ENCODE data around the gene CAMK2D. TPM values are rescaled to one million over a fixed set of nuclear protein-coding genes. Genes with fewer than 3 reads are reported as not detected.

Gene CAMK2D
- total and polyA plus RNA-seq, 10 donors, result 5.9 to 44.2 (median 33.3) TPM

DNA sequence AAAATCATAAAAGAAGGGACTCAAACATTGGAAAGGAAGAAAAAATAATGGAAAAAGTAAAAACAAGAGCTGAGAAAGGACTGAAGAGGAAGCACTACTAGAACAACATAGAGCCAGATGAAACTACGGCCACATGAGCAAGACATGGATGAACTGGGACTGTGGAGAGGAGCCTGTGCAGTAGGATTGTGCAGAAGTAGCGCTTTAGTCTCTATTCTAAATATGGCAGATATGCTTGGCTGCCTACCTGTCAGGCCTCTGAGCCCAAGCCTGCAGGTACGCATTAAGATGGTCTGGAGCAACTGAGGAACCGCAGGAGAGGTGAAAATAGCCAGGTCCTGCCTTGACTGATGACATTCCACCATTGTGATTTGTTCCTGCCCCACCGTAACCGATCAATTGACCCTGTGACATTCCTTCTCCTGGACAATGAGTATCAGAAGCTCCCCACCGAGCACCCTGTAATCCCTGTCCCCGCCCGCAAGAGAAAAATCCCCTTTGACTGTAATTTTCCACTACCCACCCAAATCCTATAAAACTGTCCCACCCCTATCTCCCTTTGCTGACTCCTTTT, 154.3 kb downstream of the CAMK2D start:
- Histone ChIP-seq H3K27me3 (replicated peaks in 1 of 7) (no peaks in the 10 kb centered on the region), H3K36me3 (peaks cover 0 to 20% (median 0%) of the 10 kb centered on the region in 6 donors), H3K4me1 (peaks cover 0 to 41% (median 0%) of the 10 kb centered on the region in 6 donors), H3K9me3 (no peaks in the 10 kb centered on the region), H3K27ac (no peak overlapping the region), H3K4me3 (no peak overlapping the region)
- DNase-seq, result no peak
- intact Hi-C loops (cut with DNase I; ENCODE audit: low total_unique reads), result no loop called here
- WGBS, 5 donors, result 90 to 99% (median 93%) methylated on average over 9 of the region's 9 CpGs
- TF ChIP-seq POLR2AphosphoS5 (IDR thresholded peaks at IDR 0.05) (no peak), POLR2A (IDR thresholded peaks at IDR 0.05) (no peak)
- TF ChIP-seq, protein P1, sequence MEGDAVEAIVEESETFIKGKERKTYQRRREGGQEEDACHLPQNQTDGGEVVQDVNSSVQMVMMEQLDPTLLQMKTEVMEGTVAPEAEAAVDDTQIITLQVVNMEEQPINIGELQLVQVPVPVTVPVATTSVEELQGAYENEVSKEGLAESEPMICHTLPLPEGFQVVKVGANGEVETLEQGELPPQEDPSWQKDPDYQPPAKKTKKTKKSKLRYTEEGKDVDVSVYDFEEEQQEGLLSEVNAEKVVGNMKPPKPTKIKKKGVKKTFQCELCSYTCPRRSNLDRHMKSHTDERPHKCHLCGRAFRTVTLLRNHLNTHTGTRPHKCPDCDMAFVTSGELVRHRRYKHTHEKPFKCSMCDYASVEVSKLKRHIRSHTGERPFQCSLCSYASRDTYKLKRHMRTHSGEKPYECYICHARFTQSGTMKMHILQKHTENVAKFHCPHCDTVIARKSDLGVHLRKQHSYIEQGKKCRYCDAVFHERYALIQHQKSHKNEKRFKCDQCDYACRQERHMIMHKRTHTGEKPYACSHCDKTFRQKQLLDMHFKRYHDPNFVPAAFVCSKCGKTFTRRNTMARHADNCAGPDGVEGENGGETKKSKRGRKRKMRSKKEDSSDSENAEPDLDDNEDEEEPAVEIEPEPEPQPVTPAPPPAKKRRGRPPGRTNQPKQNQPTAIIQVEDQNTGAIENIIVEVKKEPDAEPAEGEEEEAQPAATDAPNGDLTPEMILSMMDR (IDR thresholded peaks at IDR 0.05 in 8 of 11, conservative IDR thresholded peaks at IDR 0.05 in 3 of 11), result no peak

DNA sequence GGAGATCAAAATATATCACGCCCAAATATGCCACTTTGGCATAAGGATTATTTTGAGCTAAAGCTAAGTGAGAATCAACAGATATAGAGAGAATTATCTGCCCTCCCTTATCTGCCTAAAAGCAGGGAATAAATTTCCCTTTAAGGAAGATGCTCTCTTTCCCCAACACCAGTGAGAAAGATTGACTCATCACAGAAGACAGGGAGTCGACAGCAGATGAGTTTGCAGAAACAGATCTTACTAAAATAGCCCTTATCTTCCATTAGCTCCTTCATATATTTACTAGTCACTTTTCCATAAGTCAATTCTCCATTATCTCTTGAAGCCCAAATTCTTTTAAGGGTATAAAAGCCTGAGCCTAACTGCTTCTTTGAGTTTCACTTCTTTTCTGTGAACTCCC, 156.6 kb downstream of the CAMK2D start:
- no peak for DNase-seq
- H3K27ac ChIP-seq, result no peak overlapping the region
- H3K36me3 ChIP-seq, result peaks cover 0 to 20% (median 0%) of the 10 kb centered on the region in 6 donors
- H3K27me3 ChIP-seq (replicated peaks in 1 of 7), result no peaks in the 10 kb centered on the region
- TF ChIP-seq POLR2A (IDR thresholded peaks at IDR 0.05) (no peak), POLR2AphosphoS5 (IDR thresholded peaks at IDR 0.05) (no peak)
- TF ChIP-seq, protein P1 (IDR thresholded peaks at IDR 0.05 in 8 of 11, conservative IDR thresholded peaks at IDR 0.05 in 3 of 11), result no peak
- no peaks in the 10 kb centered on the region for H3K9me3 ChIP-seq
- H3K4me1 ChIP-seq, result peaks cover 0 to 35% (median 0%) of the 10 kb centered on the region in 6 donors
- no peak overlapping the region for H3K4me3 ChIP-seq
- 72 to 90% (median 80%) methylated on average over 2 of the region's 2 CpGs for WGBS, 5 donors
- intact Hi-C loops (cut with DNase I; ENCODE audit: low total_unique reads), result no loop called here

DNA sequence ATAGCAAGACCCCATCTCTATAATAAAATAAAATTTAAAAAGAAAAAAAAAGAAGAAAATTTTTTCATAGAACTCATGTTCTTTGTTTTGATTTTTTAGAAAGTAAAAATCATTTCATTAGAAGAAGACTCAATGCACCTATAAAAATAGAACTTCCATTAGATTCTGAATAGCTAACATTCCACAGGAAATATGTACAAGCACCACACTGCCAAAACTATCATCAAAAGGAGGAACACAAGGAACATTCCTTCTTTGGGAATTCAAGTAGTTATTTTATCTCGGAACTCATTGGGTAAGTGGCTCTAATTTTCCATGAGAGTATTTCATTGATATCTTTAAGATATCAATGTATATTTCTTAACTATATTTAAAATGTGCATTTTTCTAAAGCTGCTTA, 157.6 kb downstream of the CAMK2D start:
- no peak for TF ChIP-seq POLR2AphosphoS5 (IDR thresholded peaks at IDR 0.05)
- TF ChIP-seq POLR2A (IDR thresholded peaks at IDR 0.05), result no peak
- TF ChIP-seq, protein P1 (IDR thresholded peaks at IDR 0.05 in 8 of 11, conservative IDR thresholded peaks at IDR 0.05 in 3 of 11), result no peak
- WGBS, 5 donors, result 81 to 98% (median 85%) methylated on average over 1 of the region's 1 CpG
- Histone ChIP-seq H3K27me3 (replicated peaks in 1 of 7) (no peaks in the 10 kb centered on the region), H3K27ac (no peak overlapping the region), H3K4me3 (no peak overlapping the region), H3K9me3 (no peaks in the 10 kb centered on the region), H3K4me1 (peaks cover 0 to 35% (median 0%) of the 10 kb centered on the region in 6 donors), H3K36me3 (peaks cover 0 to 19% (median 0%) of the 10 kb centered on the region in 6 donors)
- DNase-seq, result no peak
- intact Hi-C loops (cut with DNase I; ENCODE audit: low total_unique reads), result no loop called here

- Histone ChIP-seq H3K27me3 (replicated peaks in 1 of 7) (no peaks in the 10 kb centered on the region), H3K4me1 (peaks cover 0 to 28% (median 0%) of the 10 kb centered on the region in 6 donors), H3K36me3 (peaks cover 0 to 7% (median 0%) of the 10 kb centered on the region in 6 donors), H3K27ac (no peak overlapping the region), H3K9me3 (no peaks in the 10 kb centered on the region), H3K4me3 (no peak overlapping the region)
- 74 to 92% (median 84%) methylated on average over 8 of the region's 8 CpGs for WGBS, 5 donors
- no peak for DNase-seq
- no peak for TF ChIP-seq POLR2AphosphoS5 (IDR thresholded peaks at IDR 0.05)
- no peak for TF ChIP-seq POLR2A (IDR thresholded peaks at IDR 0.05)
- TF ChIP-seq, protein P1 (IDR thresholded peaks at IDR 0.05 in 8 of 11, conservative IDR thresholded peaks at IDR 0.05 in 3 of 11), result no peak
- intact Hi-C loops (cut with DNase I; ENCODE audit: low total_unique reads), result no loop called here
Observed at GRCh38 chr4:113602646-113603228, 158.8 kb downstream of the CAMK2D start.
